Fibroblast of skin of left quadriceps (primary cell): ENCODE results near the gene HARS2.
"Not testable (repeated sequence)": the region's sequence is repeated elsewhere in the genome, so short reads cannot be mapped to it uniquely, and the experiment has no call there.

ENCODE experiments used
- DNase-seq, 2 experiments: peaks; one replicate each; pipeline ENCODE4 v3.0.0-alpha.2; 2013; ENCODE audit warnings: low read depth in 2 of 2

Gene HARS2, protein sequence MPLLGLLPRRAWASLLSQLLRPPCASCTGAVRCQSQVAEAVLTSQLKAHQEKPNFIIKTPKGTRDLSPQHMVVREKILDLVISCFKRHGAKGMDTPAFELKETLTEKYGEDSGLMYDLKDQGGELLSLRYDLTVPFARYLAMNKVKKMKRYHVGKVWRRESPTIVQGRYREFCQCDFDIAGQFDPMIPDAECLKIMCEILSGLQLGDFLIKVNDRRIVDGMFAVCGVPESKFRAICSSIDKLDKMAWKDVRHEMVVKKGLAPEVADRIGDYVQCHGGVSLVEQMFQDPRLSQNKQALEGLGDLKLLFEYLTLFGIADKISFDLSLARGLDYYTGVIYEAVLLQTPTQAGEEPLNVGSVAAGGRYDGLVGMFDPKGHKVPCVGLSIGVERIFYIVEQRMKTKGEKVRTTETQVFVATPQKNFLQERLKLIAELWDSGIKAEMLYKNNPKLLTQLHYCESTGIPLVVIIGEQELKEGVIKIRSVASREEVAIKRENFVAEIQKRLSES

DNA sequence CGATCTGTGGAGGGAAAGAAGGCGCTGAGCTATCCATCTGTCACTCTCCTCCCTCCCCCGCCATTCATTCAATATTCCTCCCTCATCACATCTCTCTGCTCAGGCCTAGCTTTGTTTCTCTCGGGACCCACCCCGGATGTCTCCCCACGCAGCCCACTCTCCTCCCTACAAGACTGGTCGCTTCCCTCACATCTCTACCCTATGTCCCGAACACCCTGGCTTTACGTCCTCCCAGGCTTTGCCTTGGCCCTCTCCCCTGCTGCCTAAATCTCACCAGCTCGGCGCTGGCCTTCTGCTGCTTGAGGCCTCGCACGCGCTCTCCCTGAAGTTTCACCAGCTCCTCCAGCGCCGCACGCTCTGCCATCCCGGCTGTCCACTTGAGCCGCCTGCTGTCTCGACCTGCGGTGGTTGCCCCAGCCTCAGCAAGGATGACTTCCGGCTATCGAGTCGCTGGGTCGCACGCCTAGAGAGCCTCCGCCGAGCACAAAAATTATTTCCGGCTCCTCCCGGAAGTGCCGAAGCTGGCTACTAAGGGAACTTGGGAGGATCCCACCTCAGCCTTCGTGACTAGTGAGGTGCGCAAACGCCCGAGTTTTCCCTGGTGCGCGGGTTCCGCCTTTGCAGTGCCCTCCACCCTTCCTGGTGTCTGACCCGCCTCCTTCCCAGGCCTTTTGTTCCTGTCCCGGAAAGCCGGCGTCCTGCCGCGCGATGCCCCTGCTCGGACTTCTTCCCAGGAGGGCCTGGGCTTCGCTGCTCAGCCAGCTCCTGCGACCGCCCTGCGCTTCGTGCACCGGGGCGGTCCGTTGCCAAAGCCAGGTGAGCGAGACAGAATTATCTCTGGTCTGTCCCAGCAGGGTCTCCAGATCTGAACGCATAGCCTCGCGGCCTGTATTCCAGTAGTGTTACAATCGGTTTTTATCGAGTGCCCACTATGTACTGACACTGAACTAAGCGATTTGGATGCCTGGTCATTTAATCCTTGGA lies at the start of gene HARS2, which contains the start of gene HARS1:
Gene HARS2, plus strand, starts transcription at position 515 of the 984 bp plus-strand sequence. Its CDS starts 194 bp downstream, at position 709.
Gene HARS1, minus strand, starts transcription at position 430 of the 984 bp plus-strand sequence. Its CDS starts 66 bp downstream, at position 364.
- DNase-seq = peak; percentile 79 to 82

DNA sequence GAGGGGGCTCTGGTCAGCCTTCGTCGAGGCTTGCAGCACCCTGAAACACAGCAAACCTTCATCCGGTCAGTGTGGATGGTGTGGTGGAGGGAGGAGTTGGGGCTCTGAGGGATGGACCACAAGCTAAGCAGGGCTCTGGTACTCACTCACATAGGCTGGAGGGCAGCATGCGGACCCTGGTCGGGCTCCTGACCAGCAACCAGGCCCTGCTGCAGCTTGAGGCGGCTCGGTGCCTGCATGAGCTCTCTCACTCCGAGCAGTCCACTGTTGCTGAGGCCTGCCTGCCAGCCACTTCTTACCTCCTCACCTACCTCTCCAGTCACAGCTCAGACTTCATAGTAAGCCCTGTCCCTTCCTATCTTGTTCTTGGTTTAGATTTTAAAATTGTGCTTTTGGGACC lies 49.5 kb upstream of the HARS2 start:
- DNase-seq = no peak

DNA sequence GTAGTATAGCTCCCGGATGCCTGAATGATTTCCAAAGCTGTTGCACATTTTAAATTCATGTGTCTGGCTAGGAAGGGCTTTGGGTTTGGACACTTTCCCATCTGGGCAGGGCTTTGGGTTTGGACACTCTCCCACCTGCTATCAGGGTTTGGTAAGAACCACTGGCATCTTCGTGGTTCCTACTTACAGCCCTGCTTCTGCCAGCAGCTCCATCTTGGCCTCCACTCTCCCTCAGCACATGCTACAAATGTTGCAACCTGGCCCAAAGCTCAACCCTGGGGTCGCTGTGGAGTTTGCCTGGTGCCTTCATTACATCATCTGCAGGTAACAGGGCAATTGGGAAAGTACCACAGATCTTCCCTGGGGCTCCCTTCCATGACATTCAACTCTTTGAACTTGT lies 48.5 kb upstream of the HARS2 start:
- no peak for DNase-seq

DNA sequence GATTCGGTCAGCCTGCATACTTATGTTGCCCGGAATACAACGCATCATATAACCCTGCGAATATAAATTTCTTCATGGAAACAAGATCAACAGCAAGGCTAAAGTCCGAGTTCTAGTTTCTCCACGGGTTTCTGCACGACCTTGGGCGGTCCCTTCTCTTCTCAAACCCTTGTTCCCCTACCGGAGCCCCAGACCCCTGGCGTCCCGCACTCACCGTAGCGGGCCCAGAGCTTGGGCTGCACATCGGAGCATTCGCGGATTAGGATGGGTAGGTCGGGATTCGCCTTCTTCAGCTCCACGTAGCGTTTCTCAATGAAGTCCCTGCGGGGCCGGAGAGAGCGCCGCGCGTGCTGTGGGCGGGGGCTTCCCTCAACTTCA lies 44.2 kb upstream of the HARS2 start:
- no peak for DNase-seq

DNA sequence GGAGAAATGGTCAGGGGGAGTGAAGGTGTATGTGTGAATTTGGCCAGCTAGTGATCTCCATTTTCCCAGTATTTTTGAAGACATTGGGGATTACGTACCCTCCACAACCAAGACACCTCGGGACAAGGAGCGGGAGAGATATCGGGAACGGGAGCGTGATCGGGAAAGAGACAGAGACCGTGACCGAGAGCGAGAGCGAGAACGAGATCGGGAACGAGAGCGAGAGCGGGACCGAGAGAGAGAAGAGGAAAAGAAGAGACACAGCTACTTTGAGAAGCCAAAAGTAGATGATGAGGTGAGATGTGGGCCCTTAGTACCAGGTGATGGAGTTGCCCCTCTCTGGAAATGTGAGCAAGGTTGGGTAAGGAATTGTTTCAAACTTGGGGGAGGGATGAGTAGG lies 32.4 kb upstream of the HARS2 start:
- DNase-seq = no peak

DNA sequence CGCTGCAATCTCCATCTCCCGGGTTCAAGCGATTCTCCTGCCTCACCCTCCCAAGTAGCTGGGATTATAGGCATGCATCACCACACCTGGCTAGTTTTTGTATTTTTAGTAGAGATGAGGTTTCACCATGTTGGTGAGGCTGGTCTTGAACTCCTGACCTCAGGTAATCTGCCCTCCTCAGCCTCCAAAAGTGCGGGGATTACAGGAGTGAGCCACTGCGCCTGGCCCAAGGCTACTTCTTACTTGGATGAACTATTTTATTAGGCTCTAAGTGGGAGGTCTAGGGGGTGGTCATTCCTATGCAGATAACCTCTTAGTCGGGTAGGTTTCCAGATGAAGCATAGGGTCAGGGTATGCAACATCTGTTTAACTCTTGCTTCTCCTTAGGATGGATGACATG lies 30.9 kb upstream of the HARS2 start:
- DNase-seq = not testable (repeated sequence)

DNA sequence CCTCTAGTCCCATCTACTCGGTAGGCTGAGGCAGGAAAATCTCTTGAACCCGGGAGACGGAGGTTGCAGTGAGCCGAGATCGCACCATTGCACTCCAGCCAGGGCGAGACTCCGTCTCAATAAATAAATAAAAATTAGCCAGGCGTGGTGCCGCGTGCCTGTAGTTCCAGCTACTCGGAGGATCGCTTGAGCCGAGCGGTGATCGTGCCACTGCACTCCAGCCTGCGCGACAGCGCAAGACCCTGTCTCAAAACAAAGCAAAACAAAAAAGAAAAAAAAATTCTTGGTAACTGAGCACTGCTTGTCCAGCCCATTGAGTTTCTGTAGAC lies 27.3 kb upstream of the HARS2 start:
- DNase-seq = no peak

DNA sequence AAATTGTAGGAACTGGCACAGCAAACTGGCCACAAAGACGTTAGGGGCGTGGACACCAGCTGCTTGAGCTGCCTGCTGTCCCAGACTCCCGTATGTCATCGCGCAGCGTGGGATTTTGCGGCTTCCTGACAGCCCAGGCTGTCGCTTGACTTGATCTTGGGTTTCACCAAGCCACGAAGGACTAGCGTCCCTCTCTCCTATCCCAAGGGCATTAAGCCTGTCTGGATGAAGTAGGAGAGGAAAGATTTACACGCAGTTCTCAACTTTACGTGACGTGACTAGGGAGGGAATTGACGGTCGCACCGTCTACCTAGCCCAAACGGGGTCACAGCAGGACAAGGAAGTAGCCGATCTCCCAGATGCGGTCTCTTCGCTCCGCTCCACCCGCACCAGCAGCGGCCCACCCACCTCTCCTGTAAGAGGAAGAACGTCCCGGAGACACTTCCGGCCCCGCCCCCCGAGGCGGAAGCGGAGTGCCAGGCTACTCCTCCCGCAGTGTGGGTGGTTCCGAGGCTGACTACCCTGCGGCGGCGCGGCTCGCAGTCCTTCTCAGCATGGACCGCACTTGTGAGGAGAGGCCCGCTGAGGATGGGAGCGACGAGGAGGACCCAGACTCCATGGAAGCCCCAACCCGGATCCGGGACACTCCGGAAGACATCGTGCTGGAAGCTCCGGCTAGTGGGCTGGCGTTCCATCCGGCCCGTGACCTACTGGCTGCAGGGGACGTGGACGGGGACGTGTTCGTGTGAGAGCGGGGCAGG lies 26.7 kb upstream of the HARS2 start, which contains the start of gene WDR55:
Gene WDR55, plus strand, starts transcription at position 546 of the 761 bp plus-strand sequence. Its CDS starts 9 bp downstream, at position 555.
- DNase-seq = peak; percentile 79 to 82

DNA sequence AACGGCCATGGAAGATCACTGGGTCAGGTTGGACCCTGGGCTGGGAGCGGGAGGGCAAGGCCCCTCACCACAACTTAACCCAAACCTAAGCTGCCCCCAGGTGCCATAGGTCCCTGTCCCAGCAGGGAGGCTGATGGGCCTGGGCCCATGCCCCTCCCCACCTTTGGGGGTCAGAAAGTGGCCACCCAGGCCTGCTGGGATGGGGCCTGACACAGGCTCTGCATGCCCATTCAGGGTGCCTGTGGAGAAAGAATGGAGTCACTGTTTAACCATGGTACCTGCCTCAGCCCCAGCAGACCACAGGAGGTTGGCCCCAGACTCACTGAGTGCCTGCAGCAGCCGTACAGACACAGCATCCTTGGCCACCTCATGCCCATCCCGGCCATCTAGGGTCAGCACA lies 20.2 kb upstream of the HARS2 start:
- not testable (repeated sequence) for DNase-seq

DNA sequence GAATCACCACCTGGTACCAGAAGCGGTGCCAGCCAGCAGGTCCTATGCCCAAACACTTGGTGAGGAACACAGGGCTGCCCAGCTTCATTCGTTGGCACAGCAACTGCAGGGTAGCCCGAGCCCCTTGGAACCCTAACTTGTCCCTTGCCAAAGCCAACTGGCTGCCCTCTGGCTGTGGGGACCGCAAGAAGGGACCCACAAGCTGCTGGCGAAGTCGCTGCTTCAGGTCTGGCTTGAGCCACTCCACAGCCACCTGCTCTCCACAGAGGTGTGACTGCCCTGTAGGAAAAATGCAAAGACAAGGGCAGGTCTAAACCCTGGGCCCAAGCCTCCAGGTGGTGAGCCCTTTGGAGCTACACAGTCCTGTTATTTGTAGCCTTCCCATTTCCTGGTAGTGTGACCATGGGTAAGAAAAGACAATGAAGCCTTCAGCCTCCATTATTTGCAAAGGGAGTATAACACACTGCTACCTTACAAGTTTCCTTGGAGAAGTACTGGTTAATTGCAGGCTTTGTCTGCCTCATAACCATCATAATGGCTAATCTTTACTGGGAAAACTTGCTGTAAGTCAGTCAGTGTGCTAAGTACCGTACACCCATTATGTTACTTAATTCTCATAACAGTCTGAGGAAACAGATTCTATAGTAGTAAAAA lies 19.7 kb upstream of the HARS2 start:
- DNase-seq = no peak

DNA sequence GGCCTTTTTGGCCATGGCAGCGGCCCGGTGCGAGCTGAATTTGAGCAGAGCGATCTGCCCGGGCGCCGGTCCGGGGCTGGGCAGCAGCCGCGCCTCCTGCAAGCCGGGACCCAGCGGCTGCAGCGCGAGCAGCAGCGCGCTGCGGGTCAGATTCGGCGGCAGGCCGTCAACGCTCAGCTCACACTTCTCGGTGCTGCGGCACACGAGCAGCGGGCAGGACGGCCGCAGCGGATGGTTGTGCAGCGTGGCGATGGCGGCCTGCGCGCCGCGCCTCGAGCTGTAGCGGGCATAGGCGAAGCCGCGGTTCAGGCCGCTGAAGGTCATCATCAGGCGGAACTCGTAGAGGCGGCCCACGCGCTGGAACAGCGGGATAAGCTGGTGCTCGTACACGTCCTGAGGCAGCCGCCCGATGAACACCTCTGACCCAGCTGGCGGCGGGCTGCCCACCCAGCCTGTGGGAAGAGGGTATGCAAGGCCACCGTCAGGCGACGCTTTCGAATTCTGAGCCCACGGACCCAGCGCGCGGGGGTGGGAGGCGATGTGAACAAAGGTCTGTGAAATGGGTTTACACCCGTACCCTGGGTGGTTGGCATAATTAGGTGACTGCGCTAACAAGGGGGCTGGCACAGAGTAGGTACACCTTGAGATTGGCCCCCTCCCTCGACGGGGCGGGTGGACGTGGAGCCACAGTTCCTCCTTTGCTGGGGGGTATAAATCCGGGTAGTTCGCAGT lies 18.6 kb upstream of the HARS2 start:
- DNase-seq = no peak

DNA sequence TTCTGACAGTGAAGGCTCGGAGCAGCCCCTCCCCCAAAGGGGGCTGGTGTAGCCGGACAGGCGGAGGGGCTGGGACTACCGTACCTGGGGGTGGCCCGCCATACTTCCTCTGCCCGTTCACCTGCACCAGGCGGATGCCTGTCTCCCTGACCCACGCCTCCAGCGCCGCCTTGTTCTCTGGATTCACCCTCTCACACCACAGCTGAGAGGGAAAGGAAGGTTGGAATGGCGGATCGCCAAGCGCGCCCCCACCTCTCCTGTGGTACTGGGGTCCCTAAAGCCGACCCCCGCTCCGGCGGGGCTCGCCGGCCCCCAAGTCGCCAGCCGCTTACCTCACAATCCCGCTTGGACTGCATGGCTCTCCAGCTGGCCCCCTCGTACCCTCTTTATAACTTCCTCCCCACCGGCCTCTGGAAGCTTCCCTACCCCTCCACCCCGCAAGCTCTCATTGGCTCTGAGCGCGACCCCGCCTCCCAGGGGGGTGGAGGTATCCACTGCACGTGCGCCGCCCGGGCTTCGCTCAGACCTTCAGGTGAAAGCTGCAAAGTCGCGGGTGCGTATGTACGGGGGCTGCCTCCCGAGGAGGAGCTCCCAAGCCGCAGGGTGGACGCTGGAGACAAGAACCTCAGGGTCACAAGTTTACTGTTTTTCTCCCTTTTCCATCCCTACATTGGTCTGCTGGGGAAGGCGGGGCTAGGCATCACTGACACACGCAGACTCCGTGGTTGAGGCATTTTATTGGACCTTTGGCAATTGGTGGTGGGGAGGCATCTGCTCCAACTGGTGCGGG lies 17.9 kb upstream of the HARS2 start, which contains the start of gene DND1:
Gene DND1, minus strand, starts transcription at position 390 of the 790 bp plus-strand sequence. Its CDS starts 34 bp downstream, at position 356.
- no peak for DNase-seq

DNA sequence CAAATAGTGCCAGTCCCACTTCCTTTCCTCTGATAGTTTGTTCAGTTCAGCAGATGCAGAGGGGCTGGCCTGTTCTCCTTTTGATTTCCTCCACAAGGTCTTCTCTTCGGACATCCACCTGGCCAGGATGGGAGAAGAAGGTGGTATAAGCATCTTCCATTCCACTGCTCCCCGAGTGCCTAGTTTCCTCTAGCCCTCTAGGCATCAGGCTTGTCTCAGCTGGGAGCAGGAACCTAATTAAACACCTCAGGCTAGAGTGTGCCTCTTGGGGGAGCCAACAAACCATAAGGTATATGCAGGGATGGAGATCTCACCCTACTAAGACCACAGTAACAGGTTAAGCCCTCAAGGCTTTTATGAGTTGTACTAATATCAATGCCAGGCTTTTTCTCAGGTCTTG lies 17.0 kb upstream of the HARS2 start:
- no peak for DNase-seq

DNA sequence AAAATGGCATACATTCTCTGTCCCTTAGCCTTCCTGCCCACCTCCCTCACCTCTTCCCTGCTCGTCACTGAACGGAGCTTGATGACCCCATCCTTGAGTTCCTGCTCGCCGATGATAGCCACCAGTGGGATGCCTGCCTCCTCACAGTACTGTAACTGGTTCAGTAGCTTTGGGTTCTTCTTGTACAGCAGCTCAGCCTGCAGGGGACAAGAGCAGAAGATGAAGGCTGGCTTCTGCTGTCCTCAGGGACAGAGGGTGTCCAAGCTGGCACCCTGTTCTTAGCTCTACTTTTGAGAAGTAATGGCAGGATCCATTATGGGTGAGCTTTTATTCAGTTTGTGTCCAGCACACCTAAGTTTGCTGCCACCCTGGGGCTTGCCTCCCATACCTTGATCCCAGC lies 16.6 kb upstream of the HARS2 start:
- DNase-seq = no peak

DNA sequence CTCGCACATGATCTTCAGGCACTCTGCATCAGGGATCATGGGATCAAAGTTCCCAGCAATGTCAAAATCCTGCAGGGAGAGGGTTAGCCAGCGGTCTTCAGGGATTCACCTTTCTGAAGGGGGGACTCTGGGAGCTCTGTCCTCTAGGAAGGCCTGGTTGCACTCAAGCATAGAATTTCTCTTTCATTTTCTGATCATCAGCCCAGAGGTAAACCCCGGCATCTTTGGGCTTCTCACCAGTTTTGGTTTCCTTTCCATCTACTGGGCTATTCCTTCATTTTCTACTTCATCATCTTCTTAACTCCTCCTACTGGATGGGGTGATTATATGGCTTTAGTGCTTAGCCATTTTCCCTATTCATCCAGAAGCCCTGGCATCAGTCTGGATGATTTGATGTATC lies 13.3 kb upstream of the HARS2 start:
- no peak for DNase-seq

DNA sequence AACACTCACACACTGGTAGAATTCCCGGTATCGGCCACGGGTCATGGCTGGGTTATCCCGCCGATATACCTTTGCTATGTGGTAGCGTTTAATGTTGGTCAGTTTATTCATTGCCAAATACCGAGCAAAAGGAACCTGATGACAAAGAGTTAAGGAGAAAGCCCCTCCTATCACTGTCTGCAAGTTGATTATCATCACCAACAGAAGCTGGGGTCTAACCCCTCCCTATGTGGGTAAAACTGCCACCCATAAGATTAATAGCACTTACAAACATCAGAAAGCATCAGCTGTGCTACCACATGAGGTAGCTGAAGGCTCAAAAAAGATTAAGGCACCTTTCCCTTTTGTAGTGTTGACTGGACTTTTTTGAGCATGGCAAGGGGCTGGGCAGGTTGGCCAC lies 12.3 kb upstream of the HARS2 start:
- no peak for DNase-seq

DNA sequence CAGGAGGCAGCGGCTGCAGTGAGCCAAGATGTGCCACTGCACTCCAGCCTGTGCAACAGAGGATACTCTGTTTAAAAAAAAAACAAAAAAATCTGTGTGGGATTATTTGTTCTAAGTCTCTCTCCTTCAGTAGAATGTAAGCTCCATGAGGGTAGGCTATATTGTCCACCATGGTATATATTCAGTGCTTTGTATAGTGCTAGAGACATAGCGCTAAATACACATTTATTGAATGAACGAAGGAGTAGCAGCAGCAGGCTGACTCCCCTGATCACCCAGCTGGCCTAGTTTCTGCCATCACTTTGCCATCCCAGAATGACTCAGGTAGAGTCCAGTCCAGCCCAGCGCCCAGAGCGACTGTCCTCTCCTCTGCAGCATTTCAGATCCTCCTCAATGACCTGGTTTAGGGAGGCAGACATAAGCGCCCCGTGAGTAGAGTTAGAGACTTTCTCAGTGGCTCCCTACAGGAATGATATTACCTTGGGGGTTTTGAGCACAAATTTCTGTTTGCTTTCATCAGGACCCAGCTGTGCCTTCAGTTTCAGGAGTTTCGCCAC lies 801 bp upstream of the HARS2 start:
- no peak for DNase-seq

DNA sequence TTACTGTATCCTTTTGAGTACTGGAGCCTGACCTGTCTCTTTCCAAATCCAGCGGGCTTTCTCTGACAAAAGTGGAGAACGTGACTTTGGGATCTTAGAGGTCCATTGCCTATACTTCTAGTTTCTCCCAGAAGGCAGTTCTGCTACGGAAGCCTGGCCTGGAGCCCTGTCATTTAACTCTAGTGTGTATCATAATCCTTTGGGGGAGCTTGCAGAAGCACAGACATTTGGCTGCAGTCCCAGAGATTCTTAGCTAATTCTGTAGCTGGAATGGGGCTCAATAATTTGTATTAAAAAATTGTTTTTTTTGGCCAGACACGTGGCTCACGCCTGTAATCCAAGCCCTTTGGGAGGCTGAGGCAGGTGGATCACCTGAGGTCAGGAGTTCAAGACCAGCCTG lies 3.0 kb downstream of the HARS2 start:
- no peak for DNase-seq

DNA sequence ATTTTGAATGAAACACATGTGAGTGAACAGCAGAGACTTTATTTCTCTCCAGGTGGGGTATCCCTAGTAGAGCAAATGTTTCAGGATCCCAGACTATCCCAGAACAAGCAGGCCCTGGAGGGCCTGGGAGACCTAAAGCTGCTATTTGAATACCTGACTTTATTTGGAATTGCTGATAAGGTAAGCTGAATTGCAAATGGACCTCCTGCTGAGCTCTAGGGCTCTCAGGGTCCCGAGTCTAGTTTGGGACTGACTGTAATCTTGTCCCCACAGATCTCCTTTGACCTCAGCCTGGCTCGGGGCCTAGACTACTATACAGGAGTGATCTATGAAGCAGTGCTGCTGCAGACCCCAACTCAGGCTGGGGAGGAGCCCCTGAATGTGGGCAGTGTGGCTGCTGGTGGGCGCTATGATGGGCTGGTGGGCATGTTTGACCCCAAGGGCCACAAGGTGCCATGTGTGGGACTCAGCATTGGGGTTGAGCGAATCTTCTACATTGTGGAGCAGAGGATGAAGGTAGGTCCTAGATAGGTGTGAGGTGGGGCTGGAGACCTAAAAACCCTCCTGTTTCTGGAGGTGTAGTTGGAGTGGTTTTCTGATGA lies 5.7 kb downstream of the HARS2 start:
- no peak for DNase-seq
